HG03439 (cell line): ENCODE results near the gene DDX27.

Experiments used
- ATAC-seq: cut with Tn5 transposase; IDR thresholded peaks from one replicate; pipeline ENCODE4 v1.9.1; 2021; ENCODE audit warnings: mild to moderate bottlenecking, moderate library complexity; ENCODE audit not compliant: unreplicated experiment

DDX27 gene

DNA sequence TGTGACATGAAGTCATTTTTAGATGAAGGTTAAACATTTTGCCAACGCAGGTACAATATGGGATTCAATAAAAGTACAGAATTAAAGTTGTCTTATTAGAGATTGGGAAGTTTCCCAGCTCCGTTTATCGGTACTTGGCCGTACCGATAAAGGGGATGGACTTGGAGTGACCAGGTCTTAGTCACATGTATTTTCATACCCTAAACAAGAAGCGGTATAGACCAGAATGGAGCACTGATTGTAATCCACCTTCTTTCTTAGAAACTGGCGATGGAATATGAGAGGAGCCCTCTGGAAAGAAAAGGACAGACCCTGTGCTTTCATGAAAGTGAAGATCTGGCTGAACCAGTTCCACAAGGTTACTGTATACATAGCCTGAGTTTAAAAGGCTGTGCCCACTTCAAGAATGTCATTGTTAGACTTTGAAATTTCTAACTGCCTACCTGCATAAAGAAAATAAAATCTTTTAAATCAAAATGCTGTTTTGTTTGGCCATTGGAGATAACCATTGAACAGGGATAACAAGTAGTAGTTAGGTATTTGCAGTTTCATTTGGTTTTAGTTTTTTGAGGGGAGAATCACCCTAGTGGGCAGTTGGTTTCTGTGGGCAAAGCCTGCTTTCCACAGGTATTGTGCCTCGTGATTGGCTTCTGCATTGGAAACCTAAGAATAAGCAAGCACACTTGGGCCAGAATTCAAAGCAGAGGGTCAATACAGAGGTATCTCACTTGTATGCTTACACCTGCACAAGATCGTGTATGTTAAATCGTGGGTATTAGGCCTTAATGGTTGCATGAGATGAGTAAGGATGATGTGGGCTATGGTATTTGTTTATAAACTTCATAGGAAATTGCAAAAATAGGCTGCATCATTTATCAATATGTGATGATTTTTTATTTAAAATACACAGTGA is 69.8 kb downstream of the DDX27 start:
- ATAC-seq = no peak

DNA sequence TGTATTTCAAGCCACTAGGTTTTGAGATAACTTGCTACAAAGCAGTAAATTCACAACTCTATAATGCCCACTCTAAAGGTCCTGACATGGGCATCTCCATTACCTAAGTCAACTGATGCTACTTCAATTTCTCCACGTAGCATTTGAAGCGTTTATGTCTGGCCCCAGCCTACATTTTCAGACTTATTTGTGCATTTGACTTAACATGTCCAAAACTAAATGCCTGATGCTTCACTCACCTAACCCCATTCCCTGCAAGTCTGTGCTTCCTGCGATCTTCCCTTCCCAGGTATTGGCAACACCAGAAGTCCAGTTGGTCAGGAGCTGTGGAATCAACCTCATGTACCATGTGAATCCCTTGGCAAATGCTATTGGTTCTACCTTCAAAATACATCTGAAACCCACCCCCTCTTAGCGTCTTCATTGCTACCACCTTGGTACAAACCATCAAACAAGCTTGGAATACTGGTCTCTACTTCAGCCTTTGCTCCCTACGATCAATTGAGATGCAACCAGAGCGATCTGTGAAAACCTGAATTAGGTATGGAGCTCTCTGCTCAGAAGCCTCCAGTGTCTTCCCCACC is 71.5 kb downstream of the DDX27 start:
- ATAC-seq = no peak

DNA sequence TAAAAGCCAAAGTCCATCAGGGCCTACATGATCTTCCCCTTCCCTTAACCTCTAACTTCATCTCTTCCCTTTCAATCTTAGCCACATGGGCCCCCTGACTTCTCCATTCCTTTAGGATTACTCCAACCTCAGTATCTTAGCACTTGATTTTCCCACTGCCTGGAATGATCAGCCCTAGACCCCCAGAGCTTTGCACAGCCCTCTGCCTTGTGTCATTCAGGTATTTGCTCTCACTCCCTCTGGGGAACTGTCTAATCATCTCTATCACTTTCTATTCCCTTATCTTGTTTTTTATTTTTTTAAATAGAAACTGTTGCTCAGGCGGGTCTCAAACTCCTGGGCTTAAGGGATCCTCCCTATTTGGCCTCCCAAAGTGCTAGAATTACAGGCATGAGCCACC is 72.0 kb downstream of the DDX27 start:
- no peak for ATAC-seq

GRCh38 chr20:49292010-49292409 is 72.8 kb downstream of the DDX27 start:
- ATAC-seq = no peak

DNA sequence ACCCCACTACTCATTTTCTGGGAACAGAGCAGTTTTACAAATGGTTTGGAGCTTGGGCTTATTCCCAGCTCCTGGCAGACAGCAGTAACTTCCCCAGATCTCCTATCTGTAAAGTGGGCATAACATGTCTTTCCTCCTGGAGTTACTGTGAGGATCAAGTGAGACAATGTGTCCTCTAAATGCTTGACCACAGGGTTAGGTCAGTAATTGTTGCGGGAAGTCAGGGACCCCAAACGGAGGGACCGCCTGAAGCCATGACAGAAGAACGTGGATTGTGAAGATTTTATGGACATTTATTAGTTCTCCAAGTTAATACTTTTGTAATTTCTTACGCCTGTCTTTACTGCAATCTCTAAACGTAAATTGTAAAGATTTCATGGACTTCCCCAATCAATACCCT is 73.9 kb downstream of the DDX27 start:
- no peak for ATAC-seq
